Sigmoid colon (tissue), 7 donors: ENCODE data around the gene HTRA3. TPM values are rescaled to one million over a fixed set of nuclear protein-coding genes. Genes with fewer than 3 reads are reported as not detected.
A peak's percentile ranks its signal among the peaks of the same experiment; 100 is the strongest.

Source experiments
- DNase-seq: peaks from one replicate; pipeline ENCODE4 v3.0.0-alpha.2; 2019
- H3K27ac ChIP-seq, 4 donors: fragments of 200-600 bp; sonication (generic); one replicate each; pipeline ENCODE4 v1.5.1; 2016 to 2019; ENCODE audit warnings: mild to moderate bottlenecking in 1 of 4
- H3K27me3 ChIP-seq, 3 donors: fragments of 200-600 bp; sonication (generic); one replicate each; pipeline ENCODE4 v1.5.1; 2019; ENCODE audit warnings: mild to moderate bottlenecking in 1 of 3
- H3K36me3 ChIP-seq, 4 donors: fragments of 200-600 bp; sonication (generic); one replicate each; pipeline ENCODE4 v1.5.1; 2016 to 2019
- H3K4me1 ChIP-seq, 4 donors: fragments of 200-600 bp; sonication (generic); one replicate each; pipeline ENCODE4 v1.5.1; 2017 to 2019
- H3K4me3 ChIP-seq, 4 donors: fragments of 200-600 bp; sonication (generic); one replicate each; pipeline ENCODE4 v1.5.1; 2017 to 2019; ENCODE audit warnings: mild to moderate bottlenecking in 2 of 4, moderate library complexity in 1 of 4
- H3K9me3 ChIP-seq, 4 donors: fragments of 200-600 bp in 3 of 4; sonication (generic) in 3 of 4; one replicate each; pipeline versions ENCODE4 v1.5.1 to v1.6.1; 2013 to 2019
- CTCF ChIP-seq, 4 experiments: fragments of 450-650 bp in 3 of 4; fragments of 200-600 bp in 1 of 4; IDR thresholded peaks; one replicate each; pipeline ENCODE4 v1.5.1; 2016 to 2019; ENCODE audit warnings: antibody characterized with exemption in 4 of 4, mild to moderate bottlenecking in 3 of 4, moderate library complexity in 2 of 4
- EP300 ChIP-seq, 4 donors: sonication (generic); formaldehyde crosslinking; IDR thresholded peaks; one replicate each; pipeline ENCODE4 v1.6.1; 2017; ENCODE audit warnings: antibody characterized with exemption in 4 of 4
- POLR2A ChIP-seq, 2 donors: fragments of 450-650 bp; IDR thresholded peaks; one replicate each; pipeline ENCODE4 v1.6.1; 2016; ENCODE audit warnings: antibody characterized with exemption in 2 of 2, mild to moderate bottlenecking in 2 of 2, moderate library complexity in 2 of 2
- POLR2AphosphoS5 ChIP-seq, 4 donors: sonication (generic); formaldehyde crosslinking; IDR thresholded peaks; one replicate each; pipeline ENCODE4 v1.6.1; 2017; ENCODE audit warnings: antibody characterized with exemption in 4 of 4
- WGBS, 2 donors: extraction: QIAGEN DNeasy Blood & Tissue Kit; methylation state at CpG; one replicate each; pipeline ENCODE4 v1.1.7; 2013; 5-methylcytosine and 5-hydroxymethylcytosine counted together
- intact Hi-C: fragments of 100-400 bp; cut with DNase I; formaldehyde crosslinking; loops from one replicate; pipeline ENCODE4 v1.15.1; 2023
- polyA plus RNA-seq, 3 donors: library from polyadenylated mRNA; stranded (reverse); fragments of 200-250 nt; gene quantifications; one replicate each; pipeline ENCODE4 v1.2.3, GENCODE V29; 2013
- total RNA-seq, 4 donors: library from RNA; depleted of rRNA; stranded (reverse); fragments of >200 nt; gene quantifications; one replicate each; pipeline ENCODE4 v1.1.0, GENCODE V29; 2016
- donor health status: healthy with polysubstance abuse.
- donor health status: Bipolar disorder and iron deficiency.
- donor health status: healthy.

HTRA3 gene
- total and polyA plus RNA-seq, 7 donors = 1.2 to 49.6 (median 14.5) TPM

- Histone ChIP-seq H3K4me1 (peaks cover 0 to 12% (median 11%) of the 10 kb centered on the region in 4 donors), H3K36me3 (no peaks in the 10 kb centered on the region), H3K27me3 (no peaks in the 10 kb centered on the region), H3K4me3 (no peak overlapping the region), H3K9me3 (no peaks in the 10 kb centered on the region), H3K27ac (no peak overlapping the region)
- 81 to 83% methylated on average over 26 of the region's 26 CpGs for WGBS, 2 donors
- intact Hi-C loops = loop anchor here (5.0 kb wide), 1 partner anchor 352 kb away; the partner anchor contains the start of gene CPZ
- no peak for TF ChIP-seq POLR2AphosphoS5 (IDR thresholded peaks at IDR 0.05)
- TF ChIP-seq POLR2A (IDR thresholded peaks at IDR 0.05) = no peak
- DNase-seq = no peak
Measured at GRCh38 chr4:8240211-8241041, 29.1 kb upstream of the HTRA3 start.

GRCh38 chr4:8241211-8241779 lies 28.3 kb upstream of the HTRA3 start:
- WGBS, 2 donors = 91 to 94% methylated on average over 14 of the region's 14 CpGs
- Histone ChIP-seq H3K9me3 (no peaks in the 10 kb centered on the region), H3K4me1 (peaks cover 0 to 12% (median 11%) of the 10 kb centered on the region in 4 donors), H3K27ac (no peak overlapping the region), H3K27me3 (no peaks in the 10 kb centered on the region), H3K4me3 (no peak overlapping the region), H3K36me3 (no peaks in the 10 kb centered on the region)
- intact Hi-C loops = loop anchor here (5.0 kb wide), 1 partner anchor 351 kb away; the partner anchor contains the start of gene CPZ
- TF ChIP-seq POLR2A (IDR thresholded peaks at IDR 0.05) (no peak), POLR2AphosphoS5 (IDR thresholded peaks at IDR 0.05) (no peak), CTCF (IDR thresholded peaks at IDR 0.05) (no peak)
- DNase-seq = no peak

- peak; percentile 96 for DNase-seq
- no peaks in the 10 kb centered on the region for H3K27me3 ChIP-seq
- intact Hi-C loops = loop anchor here (1.0 to 5.0 kb wide), 2 partner anchors 161 to 350 kb away; partner anchors contain the start of gene CPZ
- WGBS, 2 donors = 35 to 40% methylated on average over 29 of the region's 29 CpGs
- H3K4me1 ChIP-seq = peaks cover 0 to 12% (median 11%) of the 10 kb centered on the region in 4 donors
- H3K9me3 ChIP-seq = no peaks in the 10 kb centered on the region
- no peak overlapping the region for H3K4me3 ChIP-seq
- peak overlapping the region in 3 of 4 donors; percentile 2 to 49 (median 43) for H3K27ac ChIP-seq
- TF ChIP-seq POLR2AphosphoS5 (IDR thresholded peaks at IDR 0.05) = peak in 2 of 4 donors; percentile 44 to 74
- peak; percentile 90 to 99 (median 92) for TF ChIP-seq CTCF (IDR thresholded peaks at IDR 0.05)
- no peak for TF ChIP-seq EP300 (IDR thresholded peaks at IDR 0.05)
- no peaks in the 10 kb centered on the region for H3K36me3 ChIP-seq
Measured at GRCh38 chr4:8241895-8242696, 27.5 kb upstream of the HTRA3 start.

GRCh38 chr4:8242782-8243560 lies 26.6 kb upstream of the HTRA3 start:
- H3K9me3 ChIP-seq = no peaks in the 10 kb centered on the region
- H3K27ac ChIP-seq = peak overlapping the region in 3 of 4 donors; percentile 2 to 49 (median 43)
- intact Hi-C loops = loop anchor here (1.0 to 5.0 kb wide), 2 partner anchors 160 to 349 kb away; partner anchors contain the start of gene CPZ
- WGBS, 2 donors = 77 to 87% methylated on average over 10 of the region's 10 CpGs
- TF ChIP-seq POLR2A (IDR thresholded peaks at IDR 0.05) (no peak), CTCF (IDR thresholded peaks at IDR 0.05) (no peak), EP300 (IDR thresholded peaks at IDR 0.05) (no peak), POLR2AphosphoS5 (IDR thresholded peaks at IDR 0.05) (no peak)
- no peaks in the 10 kb centered on the region for H3K27me3 ChIP-seq
- H3K4me3 ChIP-seq = no peak overlapping the region
- peaks cover 0 to 12% (median 11%) of the 10 kb centered on the region in 4 donors for H3K4me1 ChIP-seq
- no peaks in the 10 kb centered on the region for H3K36me3 ChIP-seq
- no peak for DNase-seq
